SU-DHL-6 (cell line): ENCODE measurements around the gene BIN2.

Experiments used
- CTCF ChIP-seq: fragments of 200-600 bp; sonication (generic); IDR thresholded peaks from one replicate; pipeline ENCODE4 v1.5.1; 2017; ENCODE audit warnings: antibody characterized with exemption, mild to moderate bottlenecking, low read length, moderate library complexity; ENCODE audit not compliant: insufficient read depth, poor library complexity, severe bottlenecking
- EZH2phosphoT487 ChIP-seq: fragments of 200-600 bp; sonication (generic), shearing (Covaris generic); conservative IDR thresholded peaks from 2 replicates; pipeline ENCODE4 v1.6.1; 2018; ENCODE audit warnings: mild to moderate bottlenecking, antibody characterized with exemption, low read length, moderate library complexity, mixed read lengths

- TF ChIP-seq CTCF (no peak), EZH2phosphoT487 (no peak)
Observed at GRCh38 chr12:51242876-51243275, 81.1 kb downstream of the BIN2 start.
